T47D (cell line): ENCODE results near the gene FAM120B.

Experiments
- DNase-seq, 2 experiments: peaks; one replicate each; pipeline versions ENCODE4 v3.0.0 to v3.0.0-alpha.2; 2011 to 2012; ENCODE audit warnings: low read depth in 1 of 2, low spot score in 1 of 2
- JUND ChIP-seq: IDR thresholded peaks from 2 replicates; pipeline ENCODE4 v1.6.1; 2012; ENCODE audit warnings: low read depth
- in situ Hi-C: cut with HindIII; loops from 2 replicates; pipeline ENCODE4 v1.10.0; 2016; ENCODE audit warnings: low sequenced_read_pairs, low pct_unique_long_range_greater_than_20kb

FAM120B gene

DNA sequence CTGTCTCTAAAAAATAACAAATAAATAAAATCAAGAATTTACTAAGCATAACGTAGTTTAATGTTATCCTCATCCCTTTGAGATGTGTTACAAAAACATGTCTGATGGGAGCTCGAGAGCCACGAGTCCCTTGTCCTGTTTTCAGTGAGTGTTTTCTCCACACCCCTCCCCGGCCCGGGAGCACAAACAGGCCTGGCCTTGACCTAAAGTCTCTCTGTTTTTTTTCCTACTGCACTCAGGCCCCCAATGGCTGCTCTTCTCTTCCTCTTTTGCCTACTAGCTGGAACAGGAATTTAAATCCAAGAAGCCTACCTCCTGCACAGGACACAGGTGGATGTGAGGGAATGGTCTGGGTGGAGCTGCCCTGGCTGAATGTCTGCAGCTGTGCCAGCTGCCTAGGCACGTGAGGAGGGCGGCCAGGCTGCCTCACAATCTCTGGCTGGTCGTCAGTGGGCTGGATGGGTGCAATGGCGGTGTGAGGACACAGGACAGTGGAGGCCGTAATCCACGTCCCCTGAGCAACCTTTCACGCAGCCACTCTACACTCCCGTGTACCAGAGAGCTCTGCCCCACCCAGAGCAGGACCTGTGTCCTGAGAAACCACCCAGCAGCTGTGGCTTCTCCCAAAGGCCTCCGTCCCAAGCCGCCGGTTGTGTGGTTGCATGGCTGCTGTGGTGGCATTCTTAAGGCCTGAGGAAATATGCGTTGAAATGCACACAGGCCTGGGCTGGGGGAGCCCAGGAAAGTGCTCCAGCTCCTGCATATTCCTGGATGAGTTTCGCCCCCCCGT is 117.5 kb downstream of the FAM120B start:
- in situ Hi-C loops = no loop called here
- DNase-seq = no peak
- no peak for TF ChIP-seq JUND

DNA sequence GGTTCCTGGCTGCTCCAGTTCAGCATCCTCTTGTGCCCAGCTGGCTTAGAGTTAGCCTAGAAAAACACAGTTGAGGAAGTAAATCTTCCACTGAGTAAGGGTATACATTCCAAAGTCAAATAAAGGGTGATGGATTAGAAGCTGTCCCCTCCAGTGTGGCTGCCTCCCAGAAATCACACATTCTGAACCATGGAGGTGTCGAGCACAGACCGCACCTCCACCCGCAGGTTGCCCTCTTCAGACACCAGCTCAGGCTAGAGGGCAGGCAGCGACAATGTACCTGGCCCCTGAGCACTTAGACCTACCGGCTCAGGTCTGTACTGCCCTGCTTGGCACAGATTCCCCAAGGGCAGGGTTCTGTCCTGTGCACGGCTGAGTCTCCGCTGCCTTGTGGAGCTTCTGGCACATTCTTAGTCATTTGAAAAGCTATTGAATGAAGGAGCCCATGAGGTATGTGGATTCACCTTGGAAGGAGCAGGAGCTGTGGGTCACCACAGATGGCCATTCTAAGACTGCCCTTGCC is 118.1 kb downstream of the FAM120B start:
- in situ Hi-C loops = no loop called here
- no peak for TF ChIP-seq JUND
- no peak for DNase-seq

DNA sequence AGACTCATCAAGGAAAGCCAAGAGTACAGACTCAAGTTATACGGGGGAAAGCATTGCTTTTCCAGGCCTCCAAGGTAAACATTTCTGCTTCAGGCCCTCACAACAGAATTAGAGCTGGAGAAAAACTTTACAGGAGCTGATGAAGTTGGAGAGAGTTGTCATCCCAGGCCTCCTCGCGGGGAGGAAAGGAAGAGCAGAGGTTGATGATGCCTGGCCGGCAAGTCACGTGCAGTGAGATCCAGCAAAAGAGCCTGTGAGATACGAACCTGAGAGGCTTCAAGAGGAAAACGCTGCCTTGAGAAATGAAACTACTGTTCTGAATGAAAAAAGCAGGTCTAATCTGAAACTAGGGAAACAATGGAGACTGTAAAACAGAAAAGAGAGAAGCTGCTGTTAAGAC is 122.9 kb downstream of the FAM120B start:
- TF ChIP-seq JUND = no peak
- in situ Hi-C loops = no loop called here
- no peak for DNase-seq

DNA sequence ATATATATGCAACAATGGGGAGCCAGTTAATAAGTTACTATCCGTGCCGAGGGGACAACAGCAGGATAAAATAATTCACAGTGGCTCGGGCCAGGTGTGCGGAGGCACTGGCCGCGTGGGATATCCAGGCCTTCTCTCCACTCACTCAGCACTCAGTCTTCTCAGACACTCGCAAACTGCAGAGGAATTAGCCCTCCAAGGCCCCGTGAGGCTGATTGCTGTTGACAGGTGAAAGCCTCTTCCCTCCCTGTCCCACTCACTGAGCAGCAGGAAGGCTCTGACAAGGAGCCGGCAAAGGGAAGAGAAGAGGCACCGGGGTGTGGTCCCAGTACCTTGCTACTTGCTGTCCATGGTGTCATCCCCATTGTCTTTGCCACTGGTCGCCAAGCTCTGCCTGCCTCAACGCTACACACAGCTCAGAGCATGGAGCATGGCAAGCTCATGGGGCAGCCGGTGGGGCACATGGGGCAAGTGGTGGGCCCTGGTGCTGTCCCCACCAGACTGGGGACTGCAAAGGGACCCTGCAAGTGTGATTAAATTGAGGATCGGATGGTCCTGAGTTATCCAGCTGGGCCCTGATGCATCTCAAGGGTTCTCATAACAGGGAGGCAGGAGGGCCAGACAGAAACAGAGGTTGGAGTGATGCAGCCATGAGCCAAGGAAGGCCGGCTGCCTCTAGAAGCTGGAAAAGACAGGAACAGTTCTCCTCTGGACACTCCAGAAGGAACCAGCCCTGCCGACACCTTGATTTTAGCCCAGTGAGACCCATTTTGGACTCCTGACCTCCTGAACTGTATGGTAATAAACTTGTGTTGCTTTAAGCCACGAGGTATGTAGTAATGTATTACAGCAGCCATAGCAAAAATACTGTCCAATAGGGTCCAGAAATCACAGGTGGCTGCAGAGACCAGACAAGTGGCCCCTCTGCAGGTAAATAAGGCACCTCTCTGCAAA is 126.9 kb downstream of the FAM120B start:
- no peak for TF ChIP-seq JUND
- DNase-seq = no peak
- in situ Hi-C loops = no loop called here

DNA sequence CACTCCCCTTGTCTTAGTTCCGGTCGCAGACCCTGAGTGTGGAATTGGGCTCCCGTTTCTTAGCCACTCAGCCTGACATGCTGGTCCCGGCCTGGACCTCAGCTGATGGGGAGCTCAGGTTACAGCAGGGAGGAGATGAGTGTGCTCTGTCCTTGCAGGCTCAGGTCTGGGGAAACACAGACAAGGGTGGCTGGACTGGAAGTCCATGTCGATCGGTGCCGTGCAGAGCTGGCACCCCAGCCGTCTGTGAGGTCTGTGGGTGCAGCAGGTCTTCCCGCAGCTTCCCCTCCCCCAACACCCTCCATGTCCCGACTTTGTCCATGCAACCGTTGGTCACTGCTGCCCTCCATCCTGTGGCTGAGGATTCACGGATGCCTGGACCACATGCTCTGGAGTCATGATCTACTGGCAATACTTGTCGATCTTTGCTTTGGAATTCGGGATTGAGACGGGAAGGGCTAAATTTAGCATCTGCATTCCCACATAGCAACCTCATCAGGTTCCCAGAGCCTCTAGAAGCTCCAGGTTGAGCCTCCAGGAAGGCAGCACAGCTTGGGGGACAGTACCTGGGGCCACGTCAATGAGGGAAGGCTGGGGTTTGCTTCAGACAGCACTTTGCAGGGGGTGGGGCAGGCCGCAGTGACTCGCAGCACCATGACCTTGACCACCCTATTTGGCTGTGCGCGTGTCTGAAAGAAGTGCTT is 127.7 kb downstream of the FAM120B start:
- peak in 1 of 2 experiments; percentile 22 for DNase-seq
- TF ChIP-seq JUND = no peak
- in situ Hi-C loops = no loop called here

DNA sequence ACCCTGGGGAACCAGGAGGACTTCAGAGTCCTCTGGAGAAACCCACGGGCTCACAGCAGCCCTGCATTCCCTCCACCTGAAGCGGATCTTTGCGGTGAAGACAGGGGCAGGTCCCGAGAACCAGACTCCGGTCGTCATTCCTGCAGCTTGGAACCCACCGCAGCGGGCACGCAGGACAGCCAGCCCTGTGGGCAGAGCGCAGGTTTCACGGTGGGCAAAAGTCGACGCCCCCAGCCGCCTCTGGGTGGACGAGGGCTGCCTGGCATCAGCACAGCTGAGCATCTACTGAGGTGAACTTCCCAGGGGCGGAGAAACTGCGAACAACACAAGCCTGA is 128.2 kb downstream of the FAM120B start:
- in situ Hi-C loops = no loop called here

GRCh38 chr6:170435766-170436165 is 129.2 kb downstream of the FAM120B start:
- TF ChIP-seq JUND = no peak
- no peak for DNase-seq
- in situ Hi-C loops = no loop called here

More for the DNA sequence above, 128.2 kb downstream of the FAM120B start:
- no peak for DNase-seq
- no peak for TF ChIP-seq JUND

DNA sequence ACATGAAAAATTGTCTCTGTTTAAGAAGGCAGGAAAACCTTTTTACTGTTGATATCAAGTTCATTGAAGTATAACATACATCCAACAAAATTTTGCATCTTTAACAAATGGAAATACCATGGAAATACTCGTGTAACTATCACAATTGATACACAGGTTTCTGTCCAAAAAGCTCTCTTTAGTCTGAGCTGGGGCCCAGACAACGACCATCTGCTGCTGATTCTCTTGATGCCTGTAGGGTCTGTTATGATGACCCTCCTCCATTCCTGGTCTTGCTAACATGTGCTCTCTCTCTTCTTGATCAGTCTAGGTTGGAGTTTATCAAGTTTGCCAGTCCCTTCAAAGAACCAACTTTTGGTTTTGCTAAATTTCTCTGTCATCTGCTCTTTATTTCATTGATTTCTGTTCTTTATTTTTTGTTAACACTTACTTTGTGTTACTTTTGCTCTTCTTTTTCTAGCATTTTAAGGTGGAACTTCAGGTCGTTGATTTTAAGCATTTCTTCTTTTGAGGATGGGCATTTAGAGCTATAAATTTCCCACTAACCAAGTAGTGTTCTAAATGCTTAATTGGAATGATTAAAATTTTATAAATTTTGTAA is 129.8 kb downstream of the FAM120B start:
- in situ Hi-C loops = no loop called here
- TF ChIP-seq JUND = no peak

GRCh38 chr6:170437719-170438401 is 131.3 kb downstream of the FAM120B start:
- no peak for TF ChIP-seq JUND
- no peak for DNase-seq
- in situ Hi-C loops = no loop called here

More for the DNA sequence above, 129.8 kb downstream of the FAM120B start:
- DNase-seq = no peak

DNA sequence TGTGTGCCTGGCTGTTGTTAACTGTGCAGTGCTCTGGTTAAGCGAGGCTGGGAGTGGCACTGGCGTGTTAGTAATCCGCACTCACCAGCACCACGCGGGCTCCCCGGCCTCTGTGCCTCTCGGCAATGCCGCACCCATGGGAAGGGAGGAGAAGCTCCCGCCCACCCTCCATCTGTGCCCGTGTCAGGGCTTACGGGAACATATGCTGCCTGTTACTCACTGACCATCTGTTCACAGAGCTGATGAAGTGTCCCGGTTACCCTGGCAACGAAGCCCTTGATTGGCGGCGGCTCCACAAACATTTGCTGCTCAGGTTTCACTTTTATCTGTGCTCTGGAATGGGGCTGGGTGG is 131.8 kb downstream of the FAM120B start:
- in situ Hi-C loops = no loop called here

DNA sequence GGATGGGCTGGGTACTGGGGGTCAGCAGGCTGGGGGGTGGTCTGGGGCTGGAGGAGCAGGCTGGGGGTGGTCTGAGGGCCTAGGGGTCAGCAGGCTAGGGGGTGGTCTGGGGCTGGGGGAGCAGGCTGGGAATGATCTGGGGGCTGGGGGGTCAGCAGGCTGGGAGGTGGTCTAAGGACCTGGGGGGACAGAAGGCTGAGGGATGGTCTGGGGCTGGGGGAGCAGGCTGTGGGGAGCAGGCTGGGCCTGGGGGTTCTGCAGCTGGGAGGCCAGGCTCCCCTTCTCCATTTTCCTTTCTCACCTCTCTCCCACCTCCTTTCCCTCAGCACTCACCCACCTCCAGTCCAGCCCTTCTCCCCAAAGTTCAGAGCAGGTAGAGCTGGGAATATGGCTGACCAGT is 132.3 kb downstream of the FAM120B start:
- in situ Hi-C loops = no loop called here
- TF ChIP-seq JUND = no peak

More for the DNA sequence above, 131.8 kb downstream of the FAM120B start:
- TF ChIP-seq JUND = no peak
- no peak for DNase-seq

More for the DNA sequence above, 132.3 kb downstream of the FAM120B start:
- DNase-seq = no peak
